Measurements from ENCODE around the gene HIPK2.

The HIPK2 gene

DNA sequence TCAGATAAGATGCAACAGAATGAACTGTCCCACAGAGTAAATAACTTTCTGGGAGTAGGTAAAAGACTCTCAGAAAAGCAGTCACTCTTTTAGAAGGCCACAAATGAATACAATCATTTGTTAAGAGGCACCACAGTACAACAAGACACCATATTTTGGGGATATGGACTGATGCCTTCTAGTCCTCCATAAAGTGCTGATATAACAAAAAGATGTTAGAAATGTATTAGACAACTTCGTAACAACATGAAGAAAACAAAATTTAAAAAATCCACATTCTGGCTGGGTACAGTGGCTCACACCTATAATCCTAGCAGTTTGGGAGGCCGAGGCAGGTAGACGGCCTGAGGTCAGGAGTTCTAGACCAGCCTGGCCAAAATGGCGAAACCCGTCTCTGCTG is 111.3 kb downstream of the HIPK2 start:
- DNase-seq = no peak

DNA sequence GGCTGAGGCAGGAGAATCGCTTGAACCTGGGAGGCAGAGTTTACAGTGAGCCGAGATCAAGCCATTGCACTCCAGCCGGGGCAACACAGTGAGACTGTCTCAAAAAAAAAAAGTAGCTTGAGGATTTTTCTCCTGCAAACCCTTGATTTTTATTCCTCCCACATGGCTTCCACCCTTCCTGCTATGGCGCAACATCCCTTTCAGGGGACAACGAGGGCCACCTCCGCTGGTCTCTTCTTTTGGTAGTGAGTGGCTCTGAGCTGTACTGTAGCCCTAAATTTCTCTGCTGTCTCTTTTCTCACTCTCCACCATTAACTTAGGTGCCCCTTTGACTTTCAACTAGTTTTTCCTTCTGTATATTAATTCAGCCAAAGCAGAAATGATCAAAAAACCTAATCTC is 113.4 kb downstream of the HIPK2 start:
- no peak for DNase-seq

DNA sequence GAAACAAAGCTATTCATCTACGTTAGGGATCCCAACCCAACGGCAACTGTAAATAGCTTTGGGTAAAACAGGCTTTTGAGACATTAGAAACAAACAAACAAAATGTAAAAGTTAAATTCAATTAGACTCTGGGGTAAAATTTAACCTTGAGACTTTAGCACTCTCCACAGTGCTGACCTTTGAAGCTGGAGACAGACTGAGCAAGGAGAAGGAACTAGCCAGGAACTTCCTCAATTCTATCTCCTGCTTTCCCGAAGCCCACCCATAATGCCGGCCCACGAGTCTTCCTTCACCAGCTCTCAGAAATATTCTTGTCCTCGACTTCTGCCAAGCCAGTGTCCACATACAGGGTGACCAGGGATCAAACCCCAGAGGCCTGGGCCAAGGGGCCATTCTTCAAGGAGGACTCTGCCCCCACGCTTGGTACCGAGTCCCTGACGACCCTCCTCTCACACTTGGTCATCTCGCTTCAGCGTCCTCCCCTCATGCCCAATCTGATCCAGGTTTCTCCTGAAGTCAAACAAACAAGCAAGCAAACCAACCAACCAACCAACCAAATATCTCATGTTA is 114.1 kb downstream of the HIPK2 start:
- no peak for DNase-seq

DNA sequence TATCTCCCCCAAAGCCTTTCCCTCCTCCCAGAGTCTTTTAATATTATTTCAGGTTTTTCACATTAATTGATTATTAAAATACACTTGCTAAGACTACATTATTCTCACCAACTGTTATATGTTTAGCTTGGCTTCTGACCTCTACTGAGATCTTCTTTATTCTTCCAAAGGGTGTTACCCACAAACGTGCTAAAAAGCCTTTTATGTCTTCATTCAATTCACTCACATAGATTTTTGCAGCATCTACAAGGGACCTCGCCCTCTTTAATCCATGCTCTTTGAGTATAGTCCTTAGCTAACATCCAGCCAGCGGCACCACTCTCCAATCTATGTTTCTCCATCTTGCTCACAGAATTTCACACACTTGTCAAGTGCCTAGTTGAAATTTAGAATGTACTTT is 115.9 kb downstream of the HIPK2 start:
- no peak for DNase-seq

DNA sequence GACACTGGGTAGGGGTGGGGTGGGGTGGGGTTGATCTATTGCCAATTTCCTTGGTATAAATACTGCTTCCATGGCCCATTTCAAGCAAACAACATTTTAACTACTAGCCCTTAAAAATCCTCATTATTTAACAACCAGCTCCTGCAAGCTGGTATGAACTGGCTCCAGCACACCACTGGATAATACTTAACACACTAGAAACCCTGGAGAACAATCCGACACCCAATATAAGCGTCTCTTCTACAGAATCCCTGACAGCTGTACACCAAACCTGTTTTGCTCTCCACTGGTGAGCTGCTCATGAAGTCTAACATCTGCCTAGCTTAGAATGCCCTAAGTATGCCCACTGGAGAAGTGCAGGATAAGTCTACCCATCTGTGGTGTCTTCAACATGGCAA is 116.8 kb downstream of the HIPK2 start:
- DNase-seq = no peak

DNA sequence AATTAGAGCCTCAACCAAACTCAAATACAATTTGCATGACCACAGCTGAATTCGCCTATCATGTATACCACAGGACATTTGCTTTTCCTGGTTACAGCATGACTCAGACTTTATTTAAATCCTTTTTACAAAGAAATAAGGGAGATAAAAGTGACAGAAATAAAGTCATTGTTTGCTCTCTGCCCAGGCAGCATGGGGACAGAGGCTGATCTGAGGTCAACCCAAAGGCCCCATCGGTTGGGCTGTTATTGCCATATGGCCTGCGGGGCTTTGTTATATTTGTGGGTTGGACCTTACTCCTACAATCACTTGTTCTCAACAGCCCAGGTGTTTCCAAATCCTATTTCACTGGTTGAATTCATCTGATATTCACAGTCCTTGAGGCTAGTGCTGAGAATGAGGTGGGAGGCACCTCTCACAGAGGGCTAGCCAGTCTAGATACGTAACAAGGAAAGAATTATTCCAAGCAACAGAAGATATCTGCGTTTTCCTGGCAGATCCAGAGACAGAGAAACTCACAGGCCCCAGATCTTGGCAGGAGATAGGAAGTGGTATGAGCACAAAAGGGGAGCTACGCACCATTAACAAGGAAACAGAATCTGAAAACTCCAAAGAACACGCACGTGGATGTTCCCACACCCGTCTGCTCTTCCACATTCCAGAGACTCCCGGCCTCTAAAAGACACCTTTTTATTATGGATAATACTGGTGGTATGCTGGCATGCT is 117.3 kb downstream of the HIPK2 start:
- no peak for DNase-seq

DNA sequence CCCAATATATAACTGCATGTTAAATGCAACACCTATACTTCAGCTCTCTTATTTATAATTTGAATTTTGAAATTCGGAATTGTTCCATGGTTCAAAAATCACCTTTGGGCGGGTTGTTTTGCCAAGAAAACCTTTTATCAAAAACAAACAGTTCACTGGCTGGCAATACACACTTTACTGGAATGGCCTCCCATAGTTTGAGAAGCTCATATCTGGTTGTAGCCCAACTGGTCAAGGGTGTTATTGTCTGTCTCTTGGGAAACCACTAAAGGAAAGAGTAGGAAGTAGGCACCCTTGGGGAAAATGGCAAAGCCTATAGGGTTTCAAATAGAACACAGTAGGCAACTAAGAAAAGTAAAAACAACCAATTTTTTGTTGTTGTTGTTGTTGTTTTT is 117.9 kb downstream of the HIPK2 start:
- no peak for DNase-seq

DNA sequence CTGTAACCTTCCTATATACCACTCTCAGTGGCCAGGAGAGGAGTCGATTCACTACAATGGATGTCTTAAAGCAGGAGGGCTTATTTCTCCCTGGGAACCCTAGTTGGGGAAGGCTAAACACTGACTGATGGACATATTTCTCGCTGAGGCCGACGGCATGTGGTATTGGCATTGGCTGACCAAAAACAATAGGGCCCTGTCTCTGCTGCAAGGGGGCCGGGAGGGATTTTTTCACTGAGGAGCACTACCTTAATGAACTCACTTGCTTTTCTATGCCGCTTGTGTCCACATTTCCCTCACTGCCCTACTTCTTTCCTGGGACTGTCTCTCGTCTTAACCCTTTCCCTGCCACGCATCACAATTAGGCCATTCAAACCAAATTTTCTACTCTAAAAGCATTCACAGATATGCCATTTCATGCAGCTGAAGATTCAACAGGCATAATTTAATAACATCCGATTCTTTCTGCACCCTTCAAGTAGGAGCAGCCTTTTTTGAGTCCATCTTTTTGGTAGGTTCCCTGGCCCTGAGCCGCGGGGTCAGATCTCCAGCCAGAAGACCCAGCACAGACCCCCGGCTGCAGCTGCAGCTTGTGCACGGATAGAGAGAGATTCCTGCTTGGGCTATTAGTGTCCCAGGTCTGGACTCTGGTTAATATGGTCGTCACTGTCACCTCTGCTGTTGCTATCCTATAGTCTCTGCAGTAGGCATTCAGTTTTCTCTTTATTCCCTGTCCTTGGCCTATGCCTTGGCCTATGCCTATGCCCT is 118.7 kb downstream of the HIPK2 start:
- DNase-seq = no peak

DNA sequence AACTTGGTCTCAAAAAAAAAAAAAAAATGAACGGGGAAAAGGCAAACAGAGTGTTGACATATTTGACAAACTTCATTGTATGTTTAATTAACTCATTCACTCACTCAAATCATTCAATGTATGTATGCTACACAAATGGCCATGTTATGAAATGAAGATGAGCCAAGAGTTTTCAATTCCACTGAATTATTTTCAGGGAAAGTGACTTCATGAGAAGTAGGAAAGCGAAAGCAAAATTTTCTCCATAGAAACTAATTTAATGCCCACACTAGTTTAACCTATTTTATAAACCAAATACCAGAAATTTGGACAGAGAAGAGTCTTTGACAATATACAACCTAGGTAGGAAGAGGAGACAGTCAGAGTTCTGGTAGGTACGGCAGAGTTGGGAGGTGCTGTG is 119.5 kb downstream of the HIPK2 start:
- no peak for DNase-seq

DNA sequence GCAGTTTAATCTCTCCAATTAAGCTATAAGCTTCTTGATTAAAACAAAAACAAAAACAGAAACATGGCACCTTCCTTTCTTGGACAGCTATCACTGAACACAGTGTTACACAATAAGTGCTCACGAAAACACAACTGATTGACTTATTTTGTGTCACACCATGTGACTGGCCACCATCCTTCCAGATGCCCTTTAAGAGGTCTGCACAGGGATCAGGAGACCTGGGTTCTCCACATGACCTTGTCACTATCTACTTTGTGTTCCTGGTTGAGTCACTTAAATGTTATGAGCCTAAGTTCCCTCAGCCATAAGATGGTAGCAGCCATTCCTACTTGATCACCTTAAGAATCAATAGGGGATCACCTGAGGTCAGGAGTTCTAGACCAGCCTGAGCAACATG is 120.1 kb downstream of the HIPK2 start:
- no peak for DNase-seq

DNA sequence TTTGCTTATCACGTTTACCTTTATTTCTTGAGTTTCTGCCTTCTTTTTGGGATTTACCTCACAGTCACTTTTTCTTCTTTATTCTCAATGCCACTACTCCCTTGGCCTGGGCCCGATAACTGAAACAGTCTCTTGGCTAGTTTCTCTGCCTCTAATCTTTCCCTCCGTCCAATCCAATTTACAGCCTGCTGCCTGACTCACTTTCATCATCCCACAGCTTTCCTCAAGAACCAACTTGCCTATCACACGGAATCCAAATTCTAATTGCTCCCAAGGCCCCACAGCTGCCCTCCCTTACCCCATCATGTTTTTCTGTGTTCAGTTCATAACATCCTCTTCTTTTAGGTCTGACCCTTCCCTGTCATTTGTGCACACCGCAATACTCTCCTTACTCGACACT is 121.4 kb downstream of the HIPK2 start:
- DNase-seq = no peak

DNA sequence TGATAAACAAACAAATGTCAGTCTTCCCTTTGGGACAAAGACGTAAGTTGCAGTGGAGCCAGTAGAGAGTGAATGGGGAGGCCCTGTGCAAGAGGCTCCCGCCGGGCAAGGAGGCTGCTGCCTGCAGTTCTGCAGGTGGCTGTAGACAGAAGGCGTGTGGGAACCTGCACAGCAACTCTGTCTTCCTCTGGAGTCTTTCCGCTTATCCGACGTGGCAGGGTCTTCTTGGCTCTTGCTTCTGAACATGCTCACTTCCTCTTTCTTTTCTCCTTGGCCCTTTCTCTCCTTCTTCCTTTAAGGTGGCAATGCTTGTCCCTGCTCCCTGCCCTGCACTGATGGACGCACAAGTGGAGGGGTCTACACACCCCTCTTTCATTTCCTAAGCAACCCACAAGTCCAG is 122.5 kb downstream of the HIPK2 start:
- no peak for DNase-seq

DNA sequence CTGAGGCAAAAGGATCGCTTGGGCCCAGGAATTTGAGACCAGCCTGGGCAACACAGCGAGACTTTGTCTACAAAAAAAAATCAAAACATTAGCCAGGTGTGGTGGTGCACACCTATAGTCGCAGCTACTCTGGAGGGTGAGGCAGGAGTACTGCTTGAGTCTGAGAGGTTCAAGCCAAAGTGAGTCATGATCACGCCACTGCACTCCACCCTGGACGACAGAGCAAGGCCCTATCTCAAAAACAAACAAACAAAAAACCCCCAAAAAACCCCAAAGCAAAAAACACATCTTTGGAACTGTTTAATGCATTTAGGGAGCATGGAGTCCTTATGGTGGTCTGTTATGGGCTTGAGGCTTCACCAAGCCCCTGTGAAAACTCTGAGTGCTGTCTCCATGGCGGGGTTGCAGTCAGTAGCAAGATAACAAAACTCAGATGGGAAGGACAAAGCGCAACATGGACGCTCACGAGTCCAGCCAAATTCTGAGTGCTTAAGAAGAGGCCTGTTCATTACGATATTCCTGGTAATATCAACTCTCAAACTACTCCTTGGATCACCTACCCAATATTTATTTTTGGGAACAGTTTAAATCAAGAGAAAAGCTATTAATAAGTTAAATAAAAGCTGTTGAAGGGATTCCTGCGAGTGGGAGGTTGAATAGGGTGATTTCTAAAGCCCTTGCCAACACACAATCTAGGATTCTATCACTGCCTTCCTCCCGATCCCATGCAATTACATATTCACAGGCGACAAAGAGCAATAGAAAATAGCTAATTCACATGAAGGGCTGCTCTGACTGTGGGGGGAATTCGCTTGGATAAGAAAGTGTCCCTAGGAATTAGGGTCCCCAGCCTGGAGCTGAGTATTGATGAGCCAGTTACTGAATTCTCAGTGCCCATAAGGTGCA is 123.3 kb downstream of the HIPK2 start:
- DNase-seq = no peak

DNA sequence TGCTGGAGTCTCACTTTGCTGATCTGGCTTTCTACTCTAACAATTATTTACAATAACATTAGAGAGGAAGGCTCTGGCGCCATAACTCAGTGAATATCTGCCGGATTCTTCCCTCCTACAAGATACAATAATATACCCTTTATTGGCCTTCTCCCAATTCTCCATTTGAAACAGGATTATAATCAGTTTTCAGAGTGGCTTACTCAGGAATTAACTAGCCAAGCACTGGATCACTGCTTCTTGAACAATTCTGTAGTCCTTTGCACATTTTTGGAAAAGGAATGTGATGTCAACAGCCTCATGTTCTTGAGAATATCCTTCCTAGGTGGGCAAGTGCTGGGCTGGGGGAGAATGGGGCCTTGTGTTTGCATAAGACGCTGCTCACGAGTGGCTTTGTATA is 125.9 kb downstream of the HIPK2 start:
- no peak for DNase-seq

DNA sequence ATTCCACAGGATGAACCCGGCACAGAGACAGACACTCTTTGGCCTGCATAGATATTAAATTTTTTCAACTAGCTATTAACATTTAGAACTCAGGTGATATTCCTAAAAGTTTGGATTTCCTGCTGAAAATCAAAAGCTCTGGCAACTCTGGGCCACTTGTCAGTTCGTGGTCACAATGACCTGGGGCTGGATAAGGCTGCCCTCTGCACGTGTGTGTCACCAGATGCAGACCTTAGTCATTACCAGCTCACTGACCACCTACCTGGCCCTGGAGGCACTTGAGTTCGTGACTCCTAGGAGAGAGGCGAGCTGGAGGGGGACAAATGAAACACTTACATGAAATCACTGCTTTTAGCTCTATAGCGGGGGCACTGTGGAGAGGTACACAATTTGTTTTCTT is 126.5 kb downstream of the HIPK2 start:
- no peak for DNase-seq

DNA sequence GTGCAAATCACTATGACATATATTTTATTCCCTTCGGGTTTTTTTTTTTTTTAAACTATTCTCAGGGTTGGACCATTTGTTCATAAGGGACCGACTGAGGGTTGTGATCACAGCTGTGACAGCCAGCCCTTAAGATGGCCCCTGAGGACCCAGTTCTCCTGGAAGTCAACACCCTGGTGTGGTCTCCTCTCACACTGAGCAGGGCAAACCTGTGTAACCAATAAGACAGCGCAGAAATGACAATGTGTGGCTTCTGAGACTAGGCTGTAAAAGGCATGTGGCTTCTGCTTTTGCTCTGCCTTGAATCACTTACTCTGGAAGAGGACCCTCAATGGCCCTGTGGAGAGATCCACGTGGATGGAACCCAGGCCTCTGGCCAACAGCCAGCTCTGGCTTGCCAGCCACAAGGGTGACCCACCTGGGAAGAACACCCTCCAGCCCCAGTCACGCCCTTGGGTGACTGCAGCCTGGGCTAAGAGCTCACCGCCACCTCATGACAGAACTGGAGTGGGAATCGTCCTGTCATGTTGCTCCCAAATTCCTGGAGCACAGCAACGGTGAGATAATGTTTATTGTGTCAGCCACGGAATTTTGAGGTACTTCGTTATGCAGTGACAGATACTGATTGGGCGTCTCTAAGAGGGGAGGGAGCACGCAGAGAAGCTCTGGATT is 127.2 kb downstream of the HIPK2 start:
- DNase-seq = no peak

DNA sequence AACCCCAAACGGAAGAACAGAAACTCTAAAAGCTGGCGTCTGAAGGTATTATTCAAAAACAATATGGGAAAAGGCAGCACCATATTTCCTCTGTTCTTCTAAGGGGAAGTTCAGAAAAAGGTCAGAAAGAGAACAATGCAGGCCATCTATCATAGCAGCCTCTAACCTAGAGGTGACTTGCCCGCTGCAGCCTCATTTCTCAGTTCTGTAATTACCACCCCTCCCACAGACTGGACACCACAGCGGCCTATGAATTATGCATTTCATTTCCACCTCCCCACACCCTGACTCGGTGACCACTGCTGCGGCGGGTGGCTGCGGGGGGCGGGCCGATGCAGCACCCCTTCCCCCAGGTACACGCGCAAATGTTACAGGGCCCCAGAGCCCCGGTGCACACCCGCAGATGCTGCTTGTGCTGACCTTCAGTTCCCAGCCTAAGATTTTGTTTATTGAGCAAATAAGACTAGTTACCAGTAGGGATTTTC is 128.8 kb downstream of the HIPK2 start:
- peak; percentile 14 for DNase-seq

DNA sequence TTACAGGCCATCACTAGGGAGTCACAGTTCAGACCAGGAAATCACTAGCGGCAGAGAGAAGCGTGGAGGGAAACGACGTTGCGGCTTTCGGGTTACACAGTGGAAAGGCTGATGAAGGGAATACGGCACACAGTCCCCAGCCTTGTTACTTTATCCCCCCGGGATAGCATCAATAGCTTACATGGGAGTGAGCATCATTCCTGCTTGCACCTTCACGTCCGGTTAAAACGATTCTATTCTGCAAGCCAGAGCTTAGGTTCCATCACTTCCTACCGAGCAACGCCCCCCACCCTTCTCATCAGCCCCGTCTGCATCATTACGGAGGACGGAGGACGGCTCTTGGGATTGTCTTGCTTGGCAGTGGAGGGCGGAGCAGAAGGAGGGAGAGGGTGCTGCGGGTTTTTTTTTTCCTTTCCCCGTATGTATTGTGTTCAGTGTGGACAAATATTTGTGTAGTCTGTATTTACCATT is 129.4 kb downstream of the HIPK2 start:
- peak; percentile 14 for DNase-seq

DNA sequence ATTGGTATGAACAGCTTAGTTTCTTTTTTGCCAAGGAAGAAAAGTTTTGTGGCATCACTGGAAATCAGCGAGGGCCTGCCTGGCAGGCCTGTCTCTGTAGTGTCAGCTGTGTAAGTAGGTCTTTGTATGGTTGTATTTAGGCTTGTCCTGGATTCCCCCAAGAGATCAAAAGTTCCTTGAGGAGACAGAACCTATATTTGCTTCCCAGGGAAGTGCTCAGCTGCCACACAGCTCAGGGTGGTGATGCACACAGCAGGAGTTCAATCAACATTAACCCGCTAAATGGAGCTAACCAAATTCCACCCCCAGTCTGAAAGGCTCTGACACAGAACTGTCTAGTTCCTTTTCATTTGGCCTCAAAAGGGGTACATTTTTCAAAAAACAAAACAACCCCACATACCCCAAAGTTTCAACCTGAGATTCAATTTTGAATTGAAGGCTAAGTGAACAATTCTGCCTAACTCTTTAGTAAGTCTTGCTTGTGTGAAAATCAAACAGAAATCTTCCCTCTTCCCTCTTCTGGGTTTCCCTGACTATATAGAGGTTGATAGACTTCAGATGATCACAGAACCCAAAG is 129.9 kb downstream of the HIPK2 start:
- no peak for DNase-seq

DNA sequence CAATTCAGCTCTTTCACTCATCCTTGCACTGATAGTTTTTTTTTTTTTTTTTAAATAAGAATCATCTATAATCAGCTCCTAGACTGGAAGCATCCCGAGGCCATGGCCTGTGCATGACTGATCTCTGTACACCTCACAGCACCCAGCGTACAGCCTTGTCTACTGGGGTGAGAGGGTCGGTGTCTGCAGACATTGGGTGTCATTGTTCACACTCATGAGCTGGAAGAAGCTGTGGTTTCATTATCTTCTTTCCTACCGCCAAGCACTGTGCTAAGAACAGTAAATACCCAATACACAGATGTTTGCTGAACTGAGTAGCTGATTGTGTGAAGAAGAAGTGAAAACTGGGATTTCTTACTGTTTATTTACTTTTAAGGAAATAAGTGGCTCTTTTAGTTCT is 130.7 kb downstream of the HIPK2 start:
- DNase-seq = no peak

DNA sequence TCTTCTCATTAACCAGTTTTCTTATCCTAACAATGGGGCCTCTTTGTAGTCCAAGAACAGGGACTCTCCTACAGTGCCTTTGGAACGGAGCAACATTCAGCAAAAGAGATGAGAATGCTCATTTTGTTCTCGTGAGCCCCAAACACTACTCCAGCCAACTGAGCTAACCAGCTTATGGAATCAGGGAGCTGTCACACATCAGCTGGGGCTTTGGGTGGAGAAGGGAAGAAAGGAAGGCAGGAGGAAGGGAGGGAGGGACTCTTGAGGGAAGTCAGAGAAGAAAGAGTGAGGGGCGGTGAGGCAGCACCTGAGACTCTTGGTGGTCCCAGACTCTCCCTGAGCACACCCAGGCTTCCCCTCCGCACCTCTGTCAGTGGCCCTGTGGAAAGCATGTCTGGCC is 131.2 kb downstream of the HIPK2 start:
- no peak for DNase-seq
